Esophagus muscularis mucosa (tissue), 4 donors: Measurements from ENCODE around the gene SCFD1. TPM values are rescaled to one million over a fixed set of nuclear protein-coding genes. Genes with fewer than 3 reads are reported as not detected.
A peak's percentile ranks its signal among the peaks of the same experiment; 100 is the strongest.
"Not testable (repeated sequence)": the region's sequence is repeated elsewhere in the genome, so short reads cannot be mapped to it uniquely, and the experiment has no call there.

Experiments used
- DNase-seq: peaks from one replicate; pipeline ENCODE4 v3.0.0-alpha.2; 2017; ENCODE audit errors: extremely low spot score
- H3K27ac ChIP-seq, 4 donors: fragments of 200-600 bp; sonication (generic); replicated peaks in 1 of 4; 1 replicate in 3 of 4; 2 replicates in 1 of 4; pipeline ENCODE4 v1.5.1; 2016 to 2019; ENCODE audit warnings: mild to moderate bottlenecking in 1 of 4
- H3K27me3 ChIP-seq, 4 donors: fragments of 200-600 bp; sonication (generic); one replicate each; pipeline versions ENCODE4 v1.5.1 to v1.6.0; 2016 to 2019
- H3K36me3 ChIP-seq, 4 donors: fragments of 200-600 bp; sonication (generic); one replicate each; pipeline ENCODE4 v1.5.1; 2016 to 2019
- H3K4me1 ChIP-seq, 4 donors: fragments of 200-600 bp; sonication (generic); one replicate each; pipeline ENCODE4 v1.5.1; 2016 to 2019
- H3K4me3 ChIP-seq, 4 donors: fragments of 200-600 bp; sonication (generic); 1 replicate in 2 of 4; 2 replicates in 2 of 4; pipeline ENCODE4 v1.5.1; 2016 to 2019; ENCODE audit warnings: mild to moderate bottlenecking in 4 of 4, moderate library complexity in 1 of 4
- H3K9me3 ChIP-seq, 4 donors: fragments of 200-600 bp; sonication (generic); 1 replicate in 3 of 4; 2 replicates in 1 of 4; pipeline ENCODE4 v1.5.1; 2016 to 2019
- CTCF ChIP-seq, 3 experiments: fragments of 200-600 bp in 2 of 3; fragments of 450-650 bp in 1 of 3; sonication (generic) in 2 of 3; IDR thresholded peaks; one replicate each; pipeline ENCODE4 v1.5.1; 2017 to 2019; ENCODE audit warnings: antibody characterized with exemption in 3 of 3, mild to moderate bottlenecking in 2 of 3, moderate library complexity in 1 of 3
- EP300 ChIP-seq: sonication (generic); formaldehyde crosslinking; IDR thresholded peaks from one replicate; pipeline ENCODE4 v1.6.1; 2017; ENCODE audit warnings: antibody characterized with exemption
- POLR2A ChIP-seq: fragments of 450-650 bp; IDR thresholded peaks from one replicate; pipeline ENCODE4 v1.6.1; 2017; ENCODE audit warnings: antibody characterized with exemption, moderate library complexity, mild to moderate bottlenecking, low read depth
- POLR2AphosphoS5 ChIP-seq, 2 donors: sonication (generic); formaldehyde crosslinking; IDR thresholded peaks; one replicate each; pipeline ENCODE4 v1.6.1; 2017; ENCODE audit warnings: antibody characterized with exemption in 2 of 2
- WGBS: methylation state at CpG from one replicate; pipeline ENCODE4 v1.1.5; 2018; 5-methylcytosine and 5-hydroxymethylcytosine counted together
- intact Hi-C: fragments of 100-400 bp; cut with DNase I; formaldehyde crosslinking; loops from one replicate; pipeline ENCODE4 v1.15.1; 2023
- total RNA-seq, 4 donors: library from RNA; depleted of rRNA; stranded (reverse); fragments of >200 nt; gene quantifications; one replicate each; pipeline versions ENCODE4 v1.1.0 to v1.2.1, GENCODE V29; 2016

Gene SCFD1
- total RNA-seq, 4 donors from 2014 or later, result 29.6 to 45.7 (median 33.0) TPM

GRCh38 chr14:30621354-30621939 lies 672 bp upstream of the SCFD1 start:
- no peak for TF ChIP-seq EP300
- no peak for TF ChIP-seq POLR2A
- no peak for TF ChIP-seq CTCF (IDR thresholded peaks at IDR 0.05)
- TF ChIP-seq POLR2AphosphoS5 (IDR thresholded peaks at IDR 0.05), result no peak
- H3K36me3 ChIP-seq, result peaks cover 0 to 2% (median 0%) of the 10 kb centered on the region in 4 donors
- peak overlapping the region; percentile 85 to 89 (median 86) for H3K27ac ChIP-seq
- H3K4me3 ChIP-seq, result peak overlapping the region; percentile 76 to 84 (median 82)
- no peak for DNase-seq
- H3K27me3 ChIP-seq, result no peaks in the 10 kb centered on the region
- intact Hi-C loops, result no loop called here
- 12% methylated on average over 17 of the region's 17 CpGs for WGBS
- peaks cover 27 to 46% (median 42%) of the 10 kb centered on the region in 4 donors for H3K4me1 ChIP-seq
- H3K9me3 ChIP-seq, result no peaks in the 10 kb centered on the region

- no peak for DNase-seq
- H3K4me1 ChIP-seq, result peaks cover 28 to 53% (median 46%) of the 10 kb centered on the region in 4 donors
- H3K4me3 ChIP-seq, result peak overlapping the region; percentile 76 to 84 (median 82)
Measured at GRCh38 chr14:30623412-30624131, 1.5 kb downstream of the SCFD1 start.

GRCh38 chr14:30624132-30624423 lies 2.0 kb downstream of the SCFD1 start:
- Histone ChIP-seq H3K27ac (no peak overlapping the region), H3K9me3 (no peaks in the 10 kb centered on the region), H3K36me3 (no peaks in the 10 kb centered on the region), H3K4me3 (no peak overlapping the region), H3K27me3 (no peaks in the 10 kb centered on the region), H3K4me1 (peaks cover 28 to 53% (median 46%) of the 10 kb centered on the region in 4 donors)
- intact Hi-C loops, result no loop called here
- TF ChIP-seq POLR2A, result no peak
- TF ChIP-seq EP300, result no peak
- TF ChIP-seq CTCF (IDR thresholded peaks at IDR 0.05), result no peak
- no peak for TF ChIP-seq POLR2AphosphoS5 (IDR thresholded peaks at IDR 0.05)
- DNase-seq, result no peak
- WGBS, result 95% methylated on average over 5 of the region's 5 CpGs

More at GRCh38 chr14:30623412-30624131, 1.5 kb downstream of the SCFD1 start:
- no peak overlapping the region for H3K27ac ChIP-seq
- H3K27me3 ChIP-seq, result no peaks in the 10 kb centered on the region
- TF ChIP-seq POLR2AphosphoS5 (IDR thresholded peaks at IDR 0.05) (no peak), CTCF (IDR thresholded peaks at IDR 0.05) (no peak), POLR2A (no peak), EP300 (no peak)
- H3K36me3 ChIP-seq, result no peaks in the 10 kb centered on the region
- intact Hi-C loops, result no loop called here
- H3K9me3 ChIP-seq, result no peaks in the 10 kb centered on the region
- 71% methylated on average over 7 of the region's 7 CpGs for WGBS

GRCh38 chr14:30625533-30625932 lies 3.4 kb downstream of the SCFD1 start:
- TF ChIP-seq POLR2A (no peak), CTCF (IDR thresholded peaks at IDR 0.05) (no peak), POLR2AphosphoS5 (IDR thresholded peaks at IDR 0.05) (no peak), EP300 (no peak)
- DNase-seq, result no peak
- 92% methylated on average over 3 of the region's 3 CpGs for WGBS
- Histone ChIP-seq H3K36me3 (peaks cover 0 to 3% (median under 1%) of the 10 kb centered on the region in 4 donors), H3K4me1 (peaks cover 28 to 53% (median 46%) of the 10 kb centered on the region in 4 donors), H3K27me3 (no peaks in the 10 kb centered on the region), H3K9me3 (no peaks in the 10 kb centered on the region), H3K4me3 (no peak overlapping the region), H3K27ac (no peak overlapping the region)
- intact Hi-C loops, result no loop called here

- WGBS, result 96% methylated on average over 8 of the region's 8 CpGs
- H3K36me3 ChIP-seq, result peaks cover 13 to 31% (median 22%) of the 10 kb centered on the region in 4 donors
- H3K9me3 ChIP-seq, H3K4me3 ChIP-seq, H3K27me3 ChIP-seq, DNase-seq, intact Hi-C loops, H3K27ac ChIP-seq: not testable (repeated sequence)
- peaks cover 11 to 27% (median 20%) of the 10 kb centered on the region in 4 donors for H3K4me1 ChIP-seq
Measured at GRCh38 chr14:30629432-30629831, 7.3 kb downstream of the SCFD1 start.
